GM12874 (cell line): ENCODE data around the gene STOX2.

ENCODE experiments used
- TF ChIP-seq, protein P1 (sequence below): IDR thresholded peaks from 2 replicates; pipeline ENCODE4 v1.5.1; 2011; ENCODE audit warnings: low read depth, mild to moderate bottlenecking, control low read depth, low read length, moderate library complexity; ENCODE audit not compliant: insufficient read depth

Gene STOX2

DNA sequence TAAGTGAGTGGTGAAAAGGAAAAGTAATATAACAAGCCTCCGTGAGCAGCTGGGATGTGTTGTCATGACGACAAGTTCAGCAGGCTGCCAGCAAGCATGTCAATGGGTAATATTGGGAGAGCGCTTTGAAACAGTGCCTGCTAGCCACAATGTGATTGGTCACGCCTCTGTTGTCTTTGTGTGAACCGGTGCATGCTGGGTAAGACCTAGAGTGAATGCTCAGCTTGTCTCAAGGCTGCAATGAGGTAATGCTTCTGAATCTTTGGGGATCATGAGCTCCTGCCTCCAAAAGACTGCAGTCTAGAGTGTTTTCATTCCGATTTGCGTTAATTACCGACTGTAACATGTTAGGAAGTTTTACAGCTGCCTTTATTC, 54.9 kb downstream of the STOX2 start:
- TF ChIP-seq, protein P1, sequence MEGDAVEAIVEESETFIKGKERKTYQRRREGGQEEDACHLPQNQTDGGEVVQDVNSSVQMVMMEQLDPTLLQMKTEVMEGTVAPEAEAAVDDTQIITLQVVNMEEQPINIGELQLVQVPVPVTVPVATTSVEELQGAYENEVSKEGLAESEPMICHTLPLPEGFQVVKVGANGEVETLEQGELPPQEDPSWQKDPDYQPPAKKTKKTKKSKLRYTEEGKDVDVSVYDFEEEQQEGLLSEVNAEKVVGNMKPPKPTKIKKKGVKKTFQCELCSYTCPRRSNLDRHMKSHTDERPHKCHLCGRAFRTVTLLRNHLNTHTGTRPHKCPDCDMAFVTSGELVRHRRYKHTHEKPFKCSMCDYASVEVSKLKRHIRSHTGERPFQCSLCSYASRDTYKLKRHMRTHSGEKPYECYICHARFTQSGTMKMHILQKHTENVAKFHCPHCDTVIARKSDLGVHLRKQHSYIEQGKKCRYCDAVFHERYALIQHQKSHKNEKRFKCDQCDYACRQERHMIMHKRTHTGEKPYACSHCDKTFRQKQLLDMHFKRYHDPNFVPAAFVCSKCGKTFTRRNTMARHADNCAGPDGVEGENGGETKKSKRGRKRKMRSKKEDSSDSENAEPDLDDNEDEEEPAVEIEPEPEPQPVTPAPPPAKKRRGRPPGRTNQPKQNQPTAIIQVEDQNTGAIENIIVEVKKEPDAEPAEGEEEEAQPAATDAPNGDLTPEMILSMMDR = no peak

DNA sequence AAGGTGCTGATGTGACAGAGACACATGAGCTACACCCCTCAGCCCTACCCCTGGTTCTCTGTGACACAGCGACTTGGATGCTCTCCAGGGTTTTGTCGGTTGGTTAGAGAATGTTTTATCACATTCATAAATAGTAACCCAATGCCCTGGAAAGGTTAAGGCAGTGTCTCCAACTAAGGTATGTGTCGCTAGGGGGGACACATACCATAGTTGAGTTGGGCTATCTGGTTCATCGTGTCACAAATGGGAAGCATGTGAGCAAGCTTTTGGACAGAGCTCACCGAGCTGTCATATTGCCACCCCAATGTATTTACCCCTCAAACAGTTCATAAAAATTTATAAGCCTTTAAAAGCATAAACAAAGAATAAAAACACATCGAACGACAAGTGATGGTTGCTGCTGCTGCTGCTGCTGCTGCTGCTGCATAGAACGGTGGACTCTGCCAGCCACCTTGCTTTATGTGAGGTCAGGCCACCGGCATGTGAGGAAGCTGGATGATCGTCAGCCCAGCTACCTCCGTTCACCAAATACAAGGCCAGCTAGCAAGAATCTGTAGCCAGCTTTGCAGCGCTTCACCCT, 55.9 kb downstream of the STOX2 start:
- TF ChIP-seq, protein P1 = no peak

DNA sequence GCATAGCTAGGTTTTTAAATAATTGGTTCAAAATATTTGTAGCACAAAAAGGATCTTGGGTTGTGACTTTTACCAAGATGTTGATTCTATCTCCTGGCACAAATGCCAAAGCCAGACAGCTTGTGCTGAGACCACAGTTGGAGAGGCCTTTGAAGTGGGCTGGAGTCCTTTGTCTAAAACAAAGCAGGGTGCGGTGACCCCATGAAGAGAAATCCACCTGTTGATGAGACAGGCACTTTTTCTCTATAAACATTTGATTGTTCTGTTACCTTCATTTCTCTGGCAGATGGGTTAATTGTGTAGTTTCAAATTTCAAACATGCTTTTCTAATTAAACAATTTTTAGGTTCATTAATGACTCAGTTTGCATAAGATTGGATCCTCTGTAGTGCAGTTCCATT, 56.7 kb downstream of the STOX2 start:
- TF ChIP-seq, protein P1 = no peak

DNA sequence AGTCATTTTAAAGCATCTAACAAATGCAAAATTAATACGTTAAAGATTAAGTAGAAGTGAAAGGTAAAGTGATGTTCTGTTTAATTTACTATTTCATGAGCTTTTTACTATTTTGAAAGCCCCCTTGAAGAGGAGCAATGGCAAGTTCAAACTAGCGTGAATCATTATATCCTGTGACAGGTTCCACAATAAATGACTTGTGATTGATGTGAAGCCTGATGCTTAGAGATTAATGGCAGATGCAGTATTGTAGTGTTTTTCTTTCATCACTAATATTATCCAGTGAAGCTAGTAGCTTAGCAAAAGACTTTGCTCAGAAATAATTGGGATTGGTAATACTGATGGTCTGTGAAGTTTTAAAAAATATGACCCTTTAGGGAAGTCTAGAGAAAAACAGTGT, 57.3 kb downstream of the STOX2 start:
- TF ChIP-seq, protein P1 = no peak

DNA sequence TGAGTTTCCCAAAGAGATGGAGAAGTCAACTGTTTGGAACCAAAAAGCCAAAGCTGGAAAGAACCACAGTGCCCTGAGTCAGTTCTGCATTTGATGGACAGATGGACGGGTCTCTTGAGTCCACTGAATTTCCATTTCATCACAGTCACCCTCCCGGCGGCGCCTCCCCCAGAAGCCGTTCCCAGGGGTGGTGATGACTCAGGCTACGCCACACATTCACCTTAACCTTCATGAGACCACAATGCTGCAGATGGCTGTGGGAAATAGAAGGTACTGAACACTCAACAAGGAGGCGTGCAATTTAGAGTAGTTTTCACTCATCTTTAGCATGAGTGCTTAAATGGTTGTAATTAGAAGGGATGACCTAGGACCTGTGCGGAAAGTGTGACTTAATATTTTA, 61.3 kb downstream of the STOX2 start:
- TF ChIP-seq, protein P1 = no peak

DNA sequence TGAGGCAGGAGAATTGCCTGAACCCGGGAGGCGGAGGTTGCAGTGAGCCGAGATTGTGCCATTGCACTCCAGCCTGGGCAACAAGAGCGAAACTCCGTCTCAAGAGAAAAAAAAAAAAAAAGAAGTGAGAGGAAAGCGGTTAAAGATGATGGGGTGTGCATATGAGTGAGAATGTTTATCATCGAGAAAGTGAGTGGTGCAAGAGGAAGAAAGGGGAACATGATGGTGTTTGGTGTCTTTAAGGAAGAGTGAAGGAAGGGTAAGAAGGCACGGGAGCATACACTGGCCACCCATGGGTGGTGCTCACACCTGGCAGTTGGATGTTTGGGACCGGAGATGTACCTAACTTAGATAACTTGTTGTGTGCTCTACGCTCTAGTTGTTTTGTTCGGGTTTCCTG, 62.2 kb downstream of the STOX2 start:
- TF ChIP-seq, protein P1 = no peak

DNA sequence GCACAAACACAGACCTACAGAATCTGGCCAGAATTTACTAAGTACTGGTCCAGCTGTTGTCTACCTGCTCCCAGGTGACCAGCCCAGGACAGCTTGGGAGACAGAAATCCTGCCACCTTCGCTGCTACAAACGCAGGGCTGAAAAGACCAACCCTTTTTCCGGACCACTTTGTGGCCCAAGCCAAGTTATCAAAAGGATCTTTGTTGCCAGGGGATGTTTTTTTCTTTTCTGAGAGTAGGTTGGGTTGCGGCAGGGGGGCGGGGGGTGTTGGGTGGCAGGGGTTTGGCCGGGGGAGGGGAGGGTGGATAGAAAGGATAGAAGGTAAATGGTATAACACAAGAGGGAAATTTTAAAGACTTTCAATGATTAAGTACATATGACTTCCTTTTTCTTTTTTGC, 63.4 kb downstream of the STOX2 start:
- TF ChIP-seq, protein P1 = no peak
